Activated B cell treated with CpG ODN at 0.5 μM for 24 hours (primary cell): ENCODE measurements around the gene C19orf25. TPM values are rescaled to one million over a fixed set of nuclear protein-coding genes. Genes with fewer than 3 reads are reported as not detected.
"Not testable (repeated sequence)": the region's sequence is repeated elsewhere in the genome, so short reads cannot be mapped to it uniquely, and the experiment has no call there.

Source experiments
- ATAC-seq: fragments of 200-7000 bp; cut with Tn5 transposase; one replicate; pipeline ENCODE4 v1.10.0; 2021; ENCODE audit warnings: low read depth, mild to moderate bottlenecking, moderate library complexity
- CTCF ChIA-PET: fragments of 350-600 bp; sonication (Branson Sonifier 250); formaldehyde crosslinking; loops from one replicate; lab custom pipeline; 2021; ENCODE audit warnings: antibody characterized with exemption; lab: Charles Lee
- POLR2A ChIA-PET: fragments of 350-600 bp; sonication (Branson Sonifier 250); formaldehyde crosslinking; loops from one replicate; lab custom pipeline; 2021; ENCODE audit warnings: antibody characterized with exemption; lab: Charles Lee
- DNase-seq: peaks from one replicate; pipeline ENCODE4 v3.0.0; 2022
- H3K27ac Mint-ChIP-seq: one replicate; pipeline ENCODE4 v1.8.0; 2020; ENCODE audit warnings: mixed read lengths
- H3K27me3 Mint-ChIP-seq: one replicate; pipeline ENCODE4 v1.8.0; 2021; ENCODE audit warnings: mixed read lengths
- H3K36me3 Mint-ChIP-seq: one replicate; pipeline ENCODE4 v1.8.0; 2021; ENCODE audit warnings: low read depth, mixed read lengths
- H3K4me1 Mint-ChIP-seq: one replicate; pipeline ENCODE4 v1.8.0; 2021; ENCODE audit warnings: mixed read lengths
- H3K4me3 Mint-ChIP-seq: one replicate; pipeline ENCODE4 v1.8.0; 2020; ENCODE audit warnings: mild to moderate bottlenecking, mixed read lengths
- H3K9me3 Mint-ChIP-seq: one replicate; pipeline ENCODE4 v1.8.0; 2020; ENCODE audit warnings: mixed read lengths
- CTCF ChIP-seq: fragments of 200-600 bp; IDR thresholded peaks from one replicate; pipeline ENCODE4 v1.8.0; 2022; ENCODE audit warnings: antibody characterized with exemption, mild to moderate bottlenecking
- intact Hi-C: fragments of 100-400 bp; cut with micrococcal nuclease; formaldehyde crosslinking; loops from one replicate; pipeline ENCODE4 v1.15.1; 2024
- total RNA-seq: library from RNA; stranded (reverse); gene quantifications from 2 replicates; pipeline ENCODE4 v1.2.3, GENCODE V29; 2022

Gene C19orf25
- total RNA-seq, 1 donor from 2014 or later: 55.7 TPM

GRCh38 chr19:1522061-1522460 lies 43.0 kb upstream of the C19orf25 start:
- TF ChIP-seq CTCF: no peak
- CTCF ChIA-PET: no interaction called here
- DNase-seq: no peak
- ATAC-seq: no peak
- Mint-ChIP-seq H3K4me1 (peaks cover 5% of the 10 kb centered on the region), H3K9me3 (no peaks in the 10 kb centered on the region), H3K4me3 (no peak overlapping the region), H3K27me3 (peaks cover 47% of the 10 kb centered on the region), H3K27ac (no peak overlapping the region), H3K36me3 (no peaks in the 10 kb centered on the region)
- intact Hi-C loops: no loop called here
- POLR2A ChIA-PET: no interaction called here

GRCh38 chr19:1521636-1522035 lies 42.6 kb upstream of the C19orf25 start:
- POLR2A ChIA-PET: interaction anchor here (0.6 kb wide), 1 partner anchor 82 kb away, joined by 3 read pairs; no protein-coding TSS in a partner anchor
- ATAC-seq (no peak), DNase-seq (no peak)
- Mint-ChIP-seq H3K27me3 (peaks cover 48% of the 10 kb centered on the region), H3K4me3 (no peak overlapping the region), H3K27ac (no peak overlapping the region), H3K36me3 (no peaks in the 10 kb centered on the region), H3K4me1 (peaks cover 5% of the 10 kb centered on the region), H3K9me3 (no peaks in the 10 kb centered on the region)
- TF ChIP-seq CTCF: no peak
- intact Hi-C loops: no loop called here
- CTCF ChIA-PET: no interaction called here

- ChIA-PET POLR2A (no interaction called here), CTCF (no interaction called here)
- H3K27me3 Mint-ChIP-seq: peaks cover 43% of the 10 kb centered on the region
- H3K4me1 Mint-ChIP-seq: peaks cover 5% of the 10 kb centered on the region
- no peaks in the 10 kb centered on the region for H3K36me3 Mint-ChIP-seq
- intact Hi-C loops: no loop called here
- H3K9me3 Mint-ChIP-seq: no peaks in the 10 kb centered on the region
- ATAC-seq: no peak
- no peak overlapping the region for H3K27ac Mint-ChIP-seq
- TF ChIP-seq CTCF: no peak
- no peak overlapping the region for H3K4me3 Mint-ChIP-seq
- DNase-seq: no peak
Measured at GRCh38 chr19:1520203-1520780, 41.3 kb upstream of the C19orf25 start.

- POLR2A ChIA-PET, intact Hi-C loops, ATAC-seq: not testable (repeated sequence)
Measured at GRCh38 chr19:1519802-1520201, 40.8 kb upstream of the C19orf25 start.

GRCh38 chr19:1518471-1518870 lies 39.5 kb upstream of the C19orf25 start:
- Mint-ChIP-seq H3K4me1 (no peaks in the 10 kb centered on the region), H3K9me3 (no peaks in the 10 kb centered on the region), H3K36me3 (no peaks in the 10 kb centered on the region), H3K27ac (no peak overlapping the region), H3K4me3 (no peak overlapping the region), H3K27me3 (peaks cover 39% of the 10 kb centered on the region)
- DNase-seq (no peak), ATAC-seq (no peak)
- ChIA-PET POLR2A (no interaction called here), CTCF (no interaction called here)
- intact Hi-C loops: no loop called here
- no peak for TF ChIP-seq CTCF

More at GRCh38 chr19:1519802-1520201, 40.8 kb upstream of the C19orf25 start:
- CTCF ChIA-PET, H3K27ac Mint-ChIP-seq, DNase-seq, H3K4me3 Mint-ChIP-seq, H3K9me3 Mint-ChIP-seq, H3K36me3 Mint-ChIP-seq, H3K4me1 Mint-ChIP-seq: not testable (repeated sequence)
- peaks cover 42% of the 10 kb centered on the region for H3K27me3 Mint-ChIP-seq

- intact Hi-C loops: no loop called here
- H3K27me3 Mint-ChIP-seq: peaks cover 36% of the 10 kb centered on the region
- TF ChIP-seq CTCF: no peak
- H3K36me3 Mint-ChIP-seq: no peaks in the 10 kb centered on the region
- CTCF ChIA-PET: no interaction called here
- H3K4me1 Mint-ChIP-seq: peaks cover 5% of the 10 kb centered on the region
- H3K4me3 Mint-ChIP-seq: no peak overlapping the region
- POLR2A ChIA-PET: no interaction called here
- no peak for DNase-seq
- no peaks in the 10 kb centered on the region for H3K9me3 Mint-ChIP-seq
- no peak overlapping the region for H3K27ac Mint-ChIP-seq
- no peak for ATAC-seq
Measured at GRCh38 chr19:1516395-1516753, 37.4 kb upstream of the C19orf25 start.
